ENCODE data around the gene CNTN5. TPM values are rescaled to one million over a fixed set of nuclear protein-coding genes. Genes with fewer than 3 reads are reported as not detected.

The CNTN5 gene
- total RNA-seq, 2 experiments from 2014 or later: not detected

- ATAC-seq (ENCODE audit: poor library complexity): no peak
- peaks cover 0 to 3% of the 10 kb centered on the region in 2 experiments for H3K9me3 ChIP-seq (ENCODE audit: control insufficient read depth in 1 of 2, insufficient read depth in 1 of 2, low read length in 2 of 2)
- H3K9me3 Mint-ChIP-seq: peaks cover 12% of the 10 kb centered on the region
- CTCF ChIA-PET: no interaction called here
- no peak overlapping the region for H3K4me3 Mint-ChIP-seq
- no peaks in the 10 kb centered on the region for H3K27me3 Mint-ChIP-seq
- no peaks in the 10 kb centered on the region for H3K36me3 Mint-ChIP-seq (ENCODE audit: low read depth)
- POLR2A ChIA-PET: no interaction called here
- no peaks in the 10 kb centered on the region for H3K4me1 ChIP-seq (ENCODE audit: insufficient read depth, low read length)
- H3K27ac Mint-ChIP-seq: no peak overlapping the region
- no peaks in the 10 kb centered on the region for H3K27me3 ChIP-seq (ENCODE audit: control insufficient read depth in 1 of 2, insufficient read depth in 2 of 2, low read length in 2 of 2)
- no peak overlapping the region for H3K27ac ChIP-seq (ENCODE audit: low read depth in 1 of 2, low read length in 2 of 2)
- intact Hi-C loops (cut with DNase I, micrococcal nuclease): no loop called here
- DNase-seq: no peak
- no peak for TF ChIP-seq CTCF (IDR thresholded peaks at IDR 0.05)
- H3K4me3 ChIP-seq (ENCODE audit: low read length): no peak overlapping the region
- no peaks in the 10 kb centered on the region for H3K4me1 Mint-ChIP-seq (ENCODE audit: low read depth)
- H3K36me3 ChIP-seq (ENCODE audit: insufficient read depth, low read length): no peaks in the 10 kb centered on the region
These were observed 619.9 kb downstream of the CNTN5 start for GRCh38 chr11:99640671-99641070.

- Mint-ChIP-seq H3K4me1 (ENCODE audit: low read depth) (no peaks in the 10 kb centered on the region), H3K4me3 (no peak overlapping the region), H3K9me3 (peaks cover 15% of the 10 kb centered on the region), H3K27me3 (no peaks in the 10 kb centered on the region), H3K36me3 (ENCODE audit: low read depth) (no peaks in the 10 kb centered on the region), H3K27ac (no peak overlapping the region)
- Histone ChIP-seq H3K4me3 (ENCODE audit: low read length) (no peak overlapping the region), H3K27me3 (ENCODE audit: control insufficient read depth in 1 of 2, insufficient read depth in 2 of 2, low read length in 2 of 2) (no peaks in the 10 kb centered on the region), H3K9me3 (ENCODE audit: control insufficient read depth in 1 of 2, insufficient read depth in 1 of 2, low read length in 2 of 2) (no peaks in the 10 kb centered on the region), H3K4me1 (ENCODE audit: insufficient read depth, low read length) (no peaks in the 10 kb centered on the region), H3K36me3 (ENCODE audit: insufficient read depth, low read length) (no peaks in the 10 kb centered on the region), H3K27ac (ENCODE audit: low read depth in 1 of 2, low read length in 2 of 2) (no peak overlapping the region)
- POLR2A ChIA-PET: no interaction called here
- intact Hi-C loops (cut with DNase I, micrococcal nuclease): no loop called here
- no peak for ATAC-seq (ENCODE audit: poor library complexity)
- no peak for TF ChIP-seq CTCF (IDR thresholded peaks at IDR 0.05)
- DNase-seq: no peak
- CTCF ChIA-PET: no interaction called here
These were observed 625.2 kb downstream of the CNTN5 start for GRCh38 chr11:99645934-99646333.

GRCh38 chr11:99670067-99670676, 649.4 kb downstream of the CNTN5 start:
- H3K27ac ChIP-seq (ENCODE audit: low read depth in 1 of 2, low read length in 2 of 2): no peak overlapping the region
- POLR2A ChIA-PET: no interaction called here
- Mint-ChIP-seq H3K4me1 (ENCODE audit: low read depth) (no peaks in the 10 kb centered on the region), H3K4me3 (no peak overlapping the region), H3K27me3 (no peaks in the 10 kb centered on the region), H3K27ac (no peak overlapping the region), H3K9me3 (peaks cover 18% of the 10 kb centered on the region), H3K36me3 (ENCODE audit: low read depth) (no peaks in the 10 kb centered on the region)
- intact Hi-C loops (cut with DNase I, micrococcal nuclease): no loop called here
- no peaks in the 10 kb centered on the region for H3K27me3 ChIP-seq (ENCODE audit: control insufficient read depth in 1 of 2, insufficient read depth in 2 of 2, low read length in 2 of 2)
- CTCF ChIA-PET: no interaction called here
- no peak for TF ChIP-seq CTCF (IDR thresholded peaks at IDR 0.05)
- no peak overlapping the region for H3K4me3 ChIP-seq (ENCODE audit: low read length)
- H3K36me3 ChIP-seq (ENCODE audit: insufficient read depth, low read length): no peaks in the 10 kb centered on the region
- no peaks in the 10 kb centered on the region for H3K4me1 ChIP-seq (ENCODE audit: insufficient read depth, low read length)
- H3K9me3 ChIP-seq (ENCODE audit: control insufficient read depth in 1 of 2, insufficient read depth in 1 of 2, low read length in 2 of 2): peaks cover 0 to 10% of the 10 kb centered on the region in 2 experiments
- no peak for DNase-seq
- no peak for ATAC-seq (ENCODE audit: poor library complexity)

Data from CD4-positive, alpha-beta T cell (primary cell).